Transverse colon (tissue), 4 donors: ENCODE results near the gene ISL1. TPM values are rescaled to one million over a fixed set of nuclear protein-coding genes. Genes with fewer than 3 reads are reported as not detected.

Source experiments
- DNase-seq: peaks from one replicate; pipeline ENCODE4 v3.0.0-alpha.2; 2019
- H3K27ac ChIP-seq, 4 donors: fragments of 200-600 bp; sonication (generic); 2 replicates each; pipeline ENCODE4 v1.5.1; 2016 to 2018; ENCODE audit warnings: inconsistent platforms in 4 of 4
- H3K27me3 ChIP-seq: fragments of 200-600 bp; sonication (generic); 2 replicates; pipeline ENCODE4 v1.5.1; 2017; ENCODE audit warnings: inconsistent platforms
- H3K36me3 ChIP-seq, 4 donors: fragments of 200-600 bp; sonication (generic); 2 replicates each; pipeline ENCODE4 v1.5.1; 2017 to 2019; ENCODE audit warnings: inconsistent platforms in 4 of 4
- H3K4me1 ChIP-seq, 4 donors: fragments of 200-600 bp; sonication (generic); 2 replicates each; pipeline ENCODE4 v1.5.1; 2017 to 2020; ENCODE audit warnings: inconsistent platforms in 4 of 4
- H3K4me3 ChIP-seq, 4 donors: fragments of 200-600 bp; sonication (generic); 1 replicate in 1 of 4; 2 replicates in 3 of 4; pipeline versions ENCODE4 v1.5.1 to v1.6.1; 2017 to 2019; ENCODE audit warnings: inconsistent platforms in 4 of 4
- H3K9me3 ChIP-seq, 2 donors: fragments of 200-600 bp; sonication (generic); 2 replicates each; pipeline ENCODE4 v1.5.1; 2017 to 2019; ENCODE audit warnings: inconsistent platforms in 2 of 2
- EP300 ChIP-seq: sonication (generic); formaldehyde crosslinking; IDR thresholded peaks from one replicate; pipeline ENCODE4 v1.6.1; 2017; ENCODE audit warnings: antibody characterized with exemption, low read depth
- POLR2A ChIP-seq: fragments of 450-650 bp; IDR thresholded peaks from one replicate; pipeline ENCODE4 v1.6.1; 2016; ENCODE audit warnings: antibody characterized with exemption, mild to moderate bottlenecking, moderate library complexity
- POLR2AphosphoS5 ChIP-seq, 3 donors: sonication (generic); formaldehyde crosslinking; IDR thresholded peaks; one replicate each; pipeline ENCODE4 v1.6.1; 2016; ENCODE audit warnings: antibody characterized with exemption in 3 of 3
- WGBS, 2 donors: methylation state at CpG; one replicate each; pipeline ENCODE4 v1.1.5; 2018; ENCODE audit warnings: low coverage in 1 of 2; 5-methylcytosine and 5-hydroxymethylcytosine counted together
- in situ Hi-C, 4 donors: fragments of 200-750 bp; cut with MboI; loops; one replicate each; pipeline versions ENCODE4 v1.15.0 to v1.15.1; 2017; ENCODE audit warnings: low sequenced_read_pairs in 3 of 4, low pct_ligation_motif_present in 1 of 4, low pct_unique_long_range_greater_than_20kb in 1 of 4
- intact Hi-C: fragments of 100-400 bp; cut with DNase I; formaldehyde crosslinking; loops from one replicate; pipeline ENCODE4 v1.15.1; 2023; ENCODE audit warnings: low total_unique reads
- total RNA-seq, 4 donors: library from RNA; depleted of rRNA; stranded (reverse); fragments of >200 nt; gene quantifications; one replicate each; pipeline ENCODE4 v1.1.0, GENCODE V29; 2016
- TF ChIP-seq, protein P1 (sequence below), 5 experiments: fragments of 200-600 bp in 3 of 5; fragments of 450-650 bp in 2 of 5; sonication (generic) in 3 of 5; IDR thresholded peaks; 1 replicate in 2 of 5; 2 replicates in 3 of 5; pipeline ENCODE4 v1.5.1; 2016 to 2017; ENCODE audit warnings: antibody characterized with exemption in 5 of 5, inconsistent platforms in 3 of 5, mild to moderate bottlenecking in 2 of 5, moderate library complexity in 1 of 5

Gene ISL1
- total RNA-seq, 4 donors from 2014 or later: 0.41 to 0.48 TPM; not detected in 2

- H3K4me3 ChIP-seq: peak overlapping the region in 1 of 4 donors; percentile 46
- in situ Hi-C loops (no loop called here), intact Hi-C loops (no loop called here)
- no peak overlapping the region for H3K27ac ChIP-seq
- peaks cover 0 to 8% (median 7%) of the 10 kb centered on the region in 4 donors for H3K4me1 ChIP-seq
- 17 to 30% methylated on average over 7 to 12 of the region's 12 CpGs for WGBS, 2 donors
- peaks cover 100% of the 10 kb centered on the region for H3K27me3 ChIP-seq
- H3K36me3 ChIP-seq: no peaks in the 10 kb centered on the region
- no peak for DNase-seq
- TF ChIP-seq, protein P1, sequence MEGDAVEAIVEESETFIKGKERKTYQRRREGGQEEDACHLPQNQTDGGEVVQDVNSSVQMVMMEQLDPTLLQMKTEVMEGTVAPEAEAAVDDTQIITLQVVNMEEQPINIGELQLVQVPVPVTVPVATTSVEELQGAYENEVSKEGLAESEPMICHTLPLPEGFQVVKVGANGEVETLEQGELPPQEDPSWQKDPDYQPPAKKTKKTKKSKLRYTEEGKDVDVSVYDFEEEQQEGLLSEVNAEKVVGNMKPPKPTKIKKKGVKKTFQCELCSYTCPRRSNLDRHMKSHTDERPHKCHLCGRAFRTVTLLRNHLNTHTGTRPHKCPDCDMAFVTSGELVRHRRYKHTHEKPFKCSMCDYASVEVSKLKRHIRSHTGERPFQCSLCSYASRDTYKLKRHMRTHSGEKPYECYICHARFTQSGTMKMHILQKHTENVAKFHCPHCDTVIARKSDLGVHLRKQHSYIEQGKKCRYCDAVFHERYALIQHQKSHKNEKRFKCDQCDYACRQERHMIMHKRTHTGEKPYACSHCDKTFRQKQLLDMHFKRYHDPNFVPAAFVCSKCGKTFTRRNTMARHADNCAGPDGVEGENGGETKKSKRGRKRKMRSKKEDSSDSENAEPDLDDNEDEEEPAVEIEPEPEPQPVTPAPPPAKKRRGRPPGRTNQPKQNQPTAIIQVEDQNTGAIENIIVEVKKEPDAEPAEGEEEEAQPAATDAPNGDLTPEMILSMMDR (IDR thresholded peaks at IDR 0.05): no peak
- TF ChIP-seq POLR2AphosphoS5 (IDR thresholded peaks at IDR 0.05): no peak
- TF ChIP-seq EP300: no peak
- TF ChIP-seq POLR2A: no peak
- no peaks in the 10 kb centered on the region for H3K9me3 ChIP-seq
These were observed 1.1 kb downstream of the ISL1 start for GRCh38 chr5:51384281-51384840.

DNA sequence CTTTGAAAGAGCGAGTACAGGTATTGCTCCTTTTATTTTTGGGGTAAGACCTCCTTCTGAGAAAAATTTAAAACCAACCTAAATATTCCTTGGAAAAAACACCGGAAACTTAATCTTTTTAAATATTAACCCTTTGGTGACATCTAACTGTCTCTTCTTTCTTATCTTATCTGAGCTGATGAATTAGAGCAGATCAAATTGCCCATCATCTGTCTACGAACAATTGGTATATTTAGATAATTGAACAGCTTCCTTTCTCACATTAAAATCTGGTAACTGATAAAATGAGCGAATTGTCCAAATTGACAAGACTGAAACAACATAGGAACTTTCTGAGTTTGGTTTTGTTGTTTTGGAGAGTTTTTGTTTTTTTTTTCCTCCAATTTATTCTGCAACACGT lies 2.0 kb downstream of the ISL1 start:
- H3K9me3 ChIP-seq: no peaks in the 10 kb centered on the region
- peaks cover 100% of the 10 kb centered on the region for H3K27me3 ChIP-seq
- H3K4me1 ChIP-seq: peaks cover 0 to 15% (median 10%) of the 10 kb centered on the region in 4 donors
- intact Hi-C loops (no loop called here), in situ Hi-C loops (no loop called here)
- H3K27ac ChIP-seq: no peak overlapping the region
- H3K36me3 ChIP-seq: no peaks in the 10 kb centered on the region
- TF ChIP-seq POLR2AphosphoS5 (IDR thresholded peaks at IDR 0.05) (no peak), EP300 (no peak), POLR2A (no peak)
- TF ChIP-seq, protein P1 (IDR thresholded peaks at IDR 0.05): no peak
- no peak overlapping the region for H3K4me3 ChIP-seq
- 34 to 35% methylated on average over 5 of the region's 5 CpGs for WGBS, 2 donors
- no peak for DNase-seq

- intact Hi-C loops (no loop called here), in situ Hi-C loops (no loop called here)
- Histone ChIP-seq H3K4me1 (peaks cover 0 to 15% (median 10%) of the 10 kb centered on the region in 4 donors), H3K27ac (no peak overlapping the region), H3K4me3 (peak overlapping the region in 1 of 4 donors; percentile 7), H3K9me3 (no peaks in the 10 kb centered on the region), H3K27me3 (peaks cover 100% of the 10 kb centered on the region), H3K36me3 (no peaks in the 10 kb centered on the region)
- TF ChIP-seq POLR2AphosphoS5 (IDR thresholded peaks at IDR 0.05) (no peak), EP300 (no peak)
- no peak for DNase-seq
- 10 to 19% methylated on average over 4 to 26 of the region's 38 CpGs for WGBS, 2 donors
These were observed 4.0 kb downstream of the ISL1 start for GRCh38 chr5:51386916-51387883.

DNA sequence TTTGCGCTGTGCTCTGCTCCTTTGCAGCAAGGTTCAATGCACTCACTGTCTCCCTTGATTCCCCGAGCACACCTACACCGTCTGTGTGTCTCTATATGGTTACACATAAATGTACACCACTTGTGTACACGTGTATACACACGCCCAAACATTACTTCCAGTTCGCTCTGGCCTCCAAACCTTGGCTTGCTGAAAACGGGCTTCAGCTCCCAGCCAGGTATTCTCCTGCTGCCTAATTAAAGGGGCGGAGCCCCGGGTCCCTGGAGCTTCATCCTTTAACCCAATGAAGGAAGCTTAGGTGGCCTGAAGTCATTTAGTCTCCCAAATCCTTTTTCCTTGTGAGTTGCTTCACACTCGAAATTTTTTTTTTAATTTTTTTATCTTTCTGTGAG lies 4.6 kb downstream of the ISL1 start:
- in situ Hi-C loops (no loop called here), intact Hi-C loops (no loop called here)
- H3K9me3 ChIP-seq: no peaks in the 10 kb centered on the region
- peaks cover 100% of the 10 kb centered on the region for H3K27me3 ChIP-seq
- no peak overlapping the region for H3K27ac ChIP-seq
- peaks cover 0 to 15% (median 9%) of the 10 kb centered on the region in 4 donors for H3K4me1 ChIP-seq
- 22 to 28% methylated on average over 1 to 10 of the region's 10 CpGs for whole genome bisulfite sequencing, 2 donors
- H3K4me3 ChIP-seq: no peak overlapping the region
- no peaks in the 10 kb centered on the region for H3K36me3 ChIP-seq
- DNase-seq: no peak
- TF ChIP-seq POLR2AphosphoS5 (IDR thresholded peaks at IDR 0.05) (no peak), POLR2A (no peak), EP300 (no peak)
